Measurements from ENCODE around the gene EFNA5. TPM values are rescaled to one million over a fixed set of nuclear protein-coding genes. Genes with fewer than 3 reads are reported as not detected.

The EFNA5 gene
- total RNA-seq, 1 experiment from 2014 or later = 51.2 TPM

DNA sequence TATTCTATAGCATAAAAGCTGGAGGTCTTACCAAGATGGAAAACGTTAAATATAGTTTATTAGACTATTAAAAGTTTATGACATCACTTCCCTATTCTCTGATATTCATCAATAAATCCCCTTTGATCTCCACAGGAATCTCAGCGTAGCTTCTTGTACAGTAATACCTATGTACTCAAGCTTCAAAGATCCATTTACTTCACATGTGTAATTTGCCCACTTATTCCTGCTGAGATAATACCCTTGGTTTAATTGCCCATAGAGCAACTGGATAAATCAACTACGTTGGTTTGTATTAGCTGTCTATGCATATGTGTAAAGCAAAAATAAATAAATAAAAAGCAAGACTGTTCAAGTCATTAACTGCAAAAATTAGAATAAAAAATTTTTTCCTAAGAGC is 219.7 kb downstream of the EFNA5 start:
- CTCF ChIA-PET = no interaction called here
- intact Hi-C loops (cut with micrococcal nuclease) = no loop called here
- no peak overlapping the region for H3K27ac Mint-ChIP-seq (ENCODE audit: low read depth, unreplicated experiment)
- H3K4me3 Mint-ChIP-seq (ENCODE audit: unreplicated experiment) = no peak overlapping the region
- no peak for DNase-seq (ENCODE audit: unreplicated experiment)
- TF ChIP-seq, protein P1, sequence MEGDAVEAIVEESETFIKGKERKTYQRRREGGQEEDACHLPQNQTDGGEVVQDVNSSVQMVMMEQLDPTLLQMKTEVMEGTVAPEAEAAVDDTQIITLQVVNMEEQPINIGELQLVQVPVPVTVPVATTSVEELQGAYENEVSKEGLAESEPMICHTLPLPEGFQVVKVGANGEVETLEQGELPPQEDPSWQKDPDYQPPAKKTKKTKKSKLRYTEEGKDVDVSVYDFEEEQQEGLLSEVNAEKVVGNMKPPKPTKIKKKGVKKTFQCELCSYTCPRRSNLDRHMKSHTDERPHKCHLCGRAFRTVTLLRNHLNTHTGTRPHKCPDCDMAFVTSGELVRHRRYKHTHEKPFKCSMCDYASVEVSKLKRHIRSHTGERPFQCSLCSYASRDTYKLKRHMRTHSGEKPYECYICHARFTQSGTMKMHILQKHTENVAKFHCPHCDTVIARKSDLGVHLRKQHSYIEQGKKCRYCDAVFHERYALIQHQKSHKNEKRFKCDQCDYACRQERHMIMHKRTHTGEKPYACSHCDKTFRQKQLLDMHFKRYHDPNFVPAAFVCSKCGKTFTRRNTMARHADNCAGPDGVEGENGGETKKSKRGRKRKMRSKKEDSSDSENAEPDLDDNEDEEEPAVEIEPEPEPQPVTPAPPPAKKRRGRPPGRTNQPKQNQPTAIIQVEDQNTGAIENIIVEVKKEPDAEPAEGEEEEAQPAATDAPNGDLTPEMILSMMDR (IDR thresholded peaks at IDR 0.05; ENCODE audit: unreplicated experiment) = no peak
- peaks cover 24% of the 10 kb centered on the region for H3K4me1 Mint-ChIP-seq (ENCODE audit: insufficient read depth, unreplicated experiment)
- BruUV-seq (replicated peaks) = no TSS peak
- no peaks in the 10 kb centered on the region for H3K9me3 Mint-ChIP-seq (ENCODE audit: unreplicated experiment)
- no peaks in the 10 kb centered on the region for H3K36me3 Mint-ChIP-seq (ENCODE audit: insufficient read depth, unreplicated experiment)
- POLR2A ChIA-PET = no interaction called here
- no peaks in the 10 kb centered on the region for H3K27me3 Mint-ChIP-seq (ENCODE audit: insufficient read depth, unreplicated experiment)

DNA sequence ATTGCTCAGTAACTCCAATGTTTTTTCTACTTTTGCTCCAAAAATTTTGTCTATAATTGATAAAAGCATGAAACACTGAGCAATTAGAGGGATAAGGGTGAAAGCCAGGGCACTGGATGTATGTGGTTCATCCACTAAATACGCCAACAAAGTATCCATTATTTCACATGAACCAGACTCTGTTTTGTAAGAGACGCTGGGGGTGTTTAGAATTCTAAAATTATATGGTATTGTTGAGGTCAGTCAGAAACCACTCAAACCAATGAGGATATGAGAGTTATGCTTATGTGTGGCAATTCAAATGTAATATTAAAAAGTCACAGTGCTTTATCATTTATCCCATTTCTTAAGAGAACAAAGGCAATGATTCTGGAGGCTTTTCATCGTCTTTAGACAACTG is 220.2 kb downstream of the EFNA5 start:
- TF ChIP-seq, protein P1 (IDR thresholded peaks at IDR 0.05; ENCODE audit: unreplicated experiment) = no peak
- H3K27me3 Mint-ChIP-seq (ENCODE audit: insufficient read depth, unreplicated experiment) = no peaks in the 10 kb centered on the region
- no TSS peak for BruUV-seq (replicated peaks)
- ChIA-PET CTCF (no interaction called here), POLR2A (no interaction called here)
- DNase-seq (ENCODE audit: unreplicated experiment) = no peak
- peaks cover 2% of the 10 kb centered on the region for H3K36me3 Mint-ChIP-seq (ENCODE audit: insufficient read depth, unreplicated experiment)
- intact Hi-C loops (cut with micrococcal nuclease) = no loop called here
- no peak overlapping the region for H3K27ac Mint-ChIP-seq (ENCODE audit: low read depth, unreplicated experiment)
- H3K4me1 Mint-ChIP-seq (ENCODE audit: insufficient read depth, unreplicated experiment) = peaks cover 19% of the 10 kb centered on the region
- H3K4me3 Mint-ChIP-seq (ENCODE audit: unreplicated experiment) = no peak overlapping the region
- H3K9me3 Mint-ChIP-seq (ENCODE audit: unreplicated experiment) = no peaks in the 10 kb centered on the region

DNA sequence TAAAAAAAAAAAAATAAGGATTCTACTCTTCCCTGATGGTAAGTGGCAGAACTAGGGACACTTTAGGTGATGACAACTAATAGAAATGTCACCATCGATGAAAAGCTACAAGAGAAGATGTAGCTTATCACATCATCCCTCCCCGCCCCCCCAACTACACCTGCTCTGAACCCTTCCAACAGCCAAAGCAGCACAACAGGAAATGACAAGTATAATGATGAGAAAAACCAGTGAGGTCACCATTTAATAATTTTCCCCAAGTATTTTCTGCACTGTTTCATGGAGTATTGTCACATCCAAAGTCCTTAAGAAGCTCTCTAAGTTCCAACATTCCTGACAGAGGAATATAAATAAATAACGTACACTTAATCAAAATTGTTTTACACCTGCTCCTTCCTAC is 221.4 kb downstream of the EFNA5 start:
- H3K27me3 Mint-ChIP-seq (ENCODE audit: insufficient read depth, unreplicated experiment) = no peaks in the 10 kb centered on the region
- intact Hi-C loops (cut with micrococcal nuclease) = no loop called here
- H3K9me3 Mint-ChIP-seq (ENCODE audit: unreplicated experiment) = no peaks in the 10 kb centered on the region
- POLR2A ChIA-PET = interaction anchor here (0.8 kb wide), 1 partner anchor 121 kb away, joined by 3 read pairs; no protein-coding TSS in a partner anchor
- BruUV-seq (replicated peaks) = no TSS peak
- TF ChIP-seq, protein P1 (IDR thresholded peaks at IDR 0.05; ENCODE audit: unreplicated experiment) = no peak
- H3K27ac Mint-ChIP-seq (ENCODE audit: low read depth, unreplicated experiment) = no peak overlapping the region
- CTCF ChIA-PET = interaction anchor here (0.6 to 1.2 kb wide), 5 partner anchors 12 to 1180 kb away, joined by 3 read pairs; no protein-coding TSS in a partner anchor
- DNase-seq (ENCODE audit: unreplicated experiment) = no peak
- no peak overlapping the region for H3K4me3 Mint-ChIP-seq (ENCODE audit: unreplicated experiment)
- peaks cover 7% of the 10 kb centered on the region for H3K36me3 Mint-ChIP-seq (ENCODE audit: insufficient read depth, unreplicated experiment)
- H3K4me1 Mint-ChIP-seq (ENCODE audit: insufficient read depth, unreplicated experiment) = peaks cover 11% of the 10 kb centered on the region

DNA sequence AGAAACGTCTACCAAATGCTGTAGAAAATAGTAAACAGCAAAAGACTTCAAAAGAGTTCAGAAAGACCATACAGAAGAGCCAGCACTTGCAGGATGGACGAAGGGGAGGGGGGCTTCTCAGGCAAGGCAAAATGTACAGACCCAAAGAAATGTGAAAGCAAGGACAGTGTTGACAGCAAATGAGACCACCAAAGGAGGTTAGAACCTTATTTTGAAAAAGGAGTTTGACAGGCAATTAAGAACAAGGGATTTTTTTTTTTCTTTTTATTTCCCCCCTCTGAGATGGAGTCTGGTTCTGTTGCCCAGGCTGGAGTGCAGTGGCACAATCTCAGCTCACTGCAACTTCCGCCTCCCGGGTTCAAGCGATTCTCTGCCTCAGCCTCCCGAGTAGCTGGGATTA is 223.2 kb downstream of the EFNA5 start:
- no peak for DNase-seq (ENCODE audit: unreplicated experiment)
- Mint-ChIP-seq H3K4me1 (ENCODE audit: insufficient read depth, unreplicated experiment) (peaks cover 18% of the 10 kb centered on the region), H3K36me3 (ENCODE audit: insufficient read depth, unreplicated experiment) (peaks cover 7% of the 10 kb centered on the region), H3K27ac (ENCODE audit: low read depth, unreplicated experiment) (no peak overlapping the region), H3K27me3 (ENCODE audit: insufficient read depth, unreplicated experiment) (no peaks in the 10 kb centered on the region), H3K9me3 (ENCODE audit: unreplicated experiment) (no peaks in the 10 kb centered on the region), H3K4me3 (ENCODE audit: unreplicated experiment) (no peak overlapping the region)
- BruUV-seq (replicated peaks) = no TSS peak
- CTCF ChIA-PET = interaction anchor here (0.7 kb wide), 1 partner anchor 14 kb away, joined by 3 read pairs; no protein-coding TSS in a partner anchor
- TF ChIP-seq, protein P1 (IDR thresholded peaks at IDR 0.05; ENCODE audit: unreplicated experiment) = no peak
- intact Hi-C loops (cut with micrococcal nuclease) = no loop called here
- POLR2A ChIA-PET = interaction anchor here (0.9 to 1.3 kb wide), 2 partner anchors 10 to 22 kb away, joined by 3 to 4 read pairs; no protein-coding TSS in a partner anchor

Data from MCF 10A (cell line).